Left renal cortex interstitium (tissue), 4 donors: Measurements from ENCODE around the gene ITGB8. TPM values are rescaled to one million over a fixed set of nuclear protein-coding genes. Genes with fewer than 3 reads are reported as not detected.
"Not testable (repeated sequence)": the region's sequence is repeated elsewhere in the genome, so short reads cannot be mapped to it uniquely, and the experiment has no call there.

Source experiments
- DNase-seq, 4 donors: peaks; one replicate each; pipeline ENCODE4 v3.0.0-alpha.2; 2013; ENCODE audit warnings: low read depth in 4 of 4, low spot score in 2 of 4, missing footprints in 1 of 4
- polyA plus RNA-seq, 4 donors: library from polyadenylated mRNA; unstranded; fragments of 120-200 nt; gene quantifications; one replicate each; pipeline ENCODE4 v1.2.1, GENCODE V29; 2013; ENCODE audit not compliant: insufficient read length in 4 of 4

The ITGB8 gene
- 10 to 100 TPM; 37.0 to 60.1 (median 39.1) TPM for polyA plus RNA-seq

DNA sequence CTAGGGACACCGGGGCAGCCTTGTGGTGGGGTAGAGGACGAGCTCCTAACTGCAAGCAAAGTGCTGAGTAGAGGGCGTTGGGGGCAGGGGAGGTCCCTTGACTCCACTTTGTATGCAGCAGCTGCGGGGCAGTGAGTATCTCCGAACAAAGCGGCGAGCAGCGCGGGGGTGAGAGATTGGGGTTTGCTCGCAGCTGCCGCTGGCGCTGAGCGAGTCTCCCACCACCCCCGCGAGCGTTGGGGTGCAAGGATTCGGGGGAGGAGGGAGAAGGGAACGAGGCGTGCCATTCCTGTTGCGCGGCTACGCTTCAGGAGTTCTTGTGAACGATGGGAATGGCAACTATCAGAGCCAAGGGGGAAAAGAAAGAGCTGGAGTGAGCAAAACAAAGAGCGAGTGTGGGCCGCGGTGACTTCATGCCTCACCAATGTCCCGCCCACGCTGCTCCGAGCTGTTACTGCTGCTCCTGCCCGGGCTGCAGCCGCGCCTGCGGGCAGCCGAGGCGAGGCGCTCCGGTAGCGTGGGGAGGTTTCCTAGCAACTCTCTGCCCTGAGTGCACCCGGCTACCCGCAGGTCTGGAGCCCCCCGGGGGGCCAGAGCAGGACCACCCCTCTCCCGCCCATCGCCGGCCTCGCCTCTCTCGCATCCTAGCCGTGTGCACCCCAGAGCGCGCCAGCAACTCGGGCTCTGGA lies at the start of gene ITGB8:
Gene ITGB8 (plus strand): TSS at position 662 of the 689 bp plus-strand sequence. CDS start 907 bp downstream, outside the sequence.
- peak; percentile 78 to 92 (median 86) for DNase-seq

DNA sequence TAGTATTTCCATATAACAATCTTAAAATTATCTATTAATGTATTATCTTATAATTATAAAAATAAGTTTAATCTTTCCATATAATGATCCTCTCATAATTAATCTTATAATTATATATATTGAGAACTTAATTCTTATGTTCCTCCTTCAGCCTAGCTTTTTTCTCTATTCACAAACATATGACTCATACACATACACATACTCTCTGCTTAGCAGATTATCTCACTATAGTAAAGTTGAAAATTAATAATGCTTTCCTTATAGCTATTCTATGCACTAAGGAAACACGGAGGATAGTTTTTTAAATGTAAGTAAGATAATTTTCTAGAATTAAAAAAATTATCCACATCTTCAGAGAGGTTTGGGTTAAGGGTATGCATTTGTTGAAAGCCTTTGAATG lies 47.7 kb upstream of the ITGB8 start:
- no peak for DNase-seq

DNA sequence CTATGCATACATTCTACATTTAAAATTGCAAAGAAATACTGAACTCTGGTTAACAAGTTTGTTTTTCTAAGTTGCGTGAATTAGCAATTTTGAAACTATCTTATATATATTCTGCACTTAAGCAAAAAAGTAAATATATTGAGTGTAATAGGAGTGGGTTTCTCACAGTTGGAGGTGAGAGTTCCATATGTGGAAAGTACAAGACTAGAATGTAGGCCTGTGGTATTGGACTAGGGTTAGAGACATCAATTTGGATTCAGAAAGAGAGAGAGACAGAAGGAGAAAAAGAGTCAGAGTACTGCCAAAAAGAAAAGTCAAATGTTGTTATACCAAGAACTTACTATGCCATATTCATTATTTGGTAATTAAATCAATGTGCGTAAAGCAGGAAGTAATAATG lies 47.3 kb upstream of the ITGB8 start:
- DNase-seq, result no peak

DNA sequence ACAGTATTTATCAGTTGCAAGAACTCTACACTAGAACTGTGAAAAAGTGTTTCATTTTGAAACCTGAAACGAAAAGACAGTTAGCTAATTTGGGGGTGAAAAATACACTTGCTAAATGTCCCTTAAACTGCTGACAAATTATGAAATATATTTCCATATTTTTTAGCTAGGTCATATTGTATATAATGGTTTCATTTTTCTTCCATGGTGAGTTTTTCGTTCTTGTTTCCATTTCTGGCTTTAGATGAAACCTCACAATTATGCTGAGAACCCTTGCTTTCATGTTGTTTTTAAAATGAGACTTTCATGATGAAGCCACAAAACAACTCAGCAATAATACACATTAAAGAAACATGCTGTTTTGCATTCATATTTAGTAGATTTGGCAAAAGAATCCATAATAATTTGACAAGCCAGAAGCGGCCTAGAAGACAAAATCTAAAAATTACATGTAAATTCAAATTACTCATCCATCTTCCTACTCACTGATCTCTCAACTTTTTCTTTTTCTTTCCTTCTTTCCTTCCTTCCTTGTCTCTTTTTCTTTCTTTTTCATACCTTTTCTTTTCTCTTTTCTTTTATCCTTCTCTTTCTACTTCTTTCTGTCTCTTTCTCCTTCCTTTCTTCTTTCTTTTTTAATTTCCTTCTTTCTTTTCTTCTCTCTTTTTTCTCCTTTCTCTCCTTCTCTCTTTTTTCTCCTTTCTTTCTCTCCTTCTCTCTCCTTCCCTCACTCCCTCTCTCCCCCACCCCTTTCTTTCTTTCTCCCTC lies 46.5 kb upstream of the ITGB8 start:
- DNase-seq, result no peak

DNA sequence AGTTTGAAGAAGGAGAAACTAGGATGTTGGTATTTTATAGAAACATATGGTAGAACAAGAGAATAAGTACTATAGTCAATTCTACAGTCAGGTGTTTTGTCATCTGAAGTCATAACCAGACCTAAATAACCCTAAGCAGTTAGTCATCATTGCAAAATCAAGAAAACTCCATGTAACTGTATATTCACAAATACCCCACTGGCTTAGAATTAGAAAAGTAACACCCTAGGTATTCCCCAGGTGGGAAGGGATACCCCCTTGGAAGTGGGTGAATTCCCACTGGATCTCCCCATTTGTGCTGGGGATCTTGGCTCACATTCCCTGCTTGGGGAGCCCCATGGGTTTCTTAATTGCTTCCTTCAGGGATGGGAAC lies 45.9 kb upstream of the ITGB8 start:
- DNase-seq, result no peak

DNA sequence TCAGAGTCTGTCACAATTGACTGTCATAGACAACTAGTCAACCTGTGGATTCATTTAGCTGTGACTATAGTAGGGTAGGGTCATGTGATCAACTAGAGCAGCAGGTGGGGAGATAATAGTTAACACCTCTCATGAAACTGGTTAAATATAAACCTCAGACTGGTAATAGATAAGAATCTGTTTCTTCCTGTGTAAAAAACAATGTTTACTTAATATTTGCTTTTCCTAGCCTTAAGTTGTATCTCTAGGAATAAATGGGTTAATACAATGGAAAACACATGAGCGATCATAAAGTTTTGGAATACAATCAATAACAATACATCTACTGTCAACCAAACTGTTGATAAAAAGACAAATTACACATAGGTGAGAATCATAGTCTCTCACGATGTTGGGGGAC lies 43.4 kb upstream of the ITGB8 start:
- DNase-seq, result no peak

DNA sequence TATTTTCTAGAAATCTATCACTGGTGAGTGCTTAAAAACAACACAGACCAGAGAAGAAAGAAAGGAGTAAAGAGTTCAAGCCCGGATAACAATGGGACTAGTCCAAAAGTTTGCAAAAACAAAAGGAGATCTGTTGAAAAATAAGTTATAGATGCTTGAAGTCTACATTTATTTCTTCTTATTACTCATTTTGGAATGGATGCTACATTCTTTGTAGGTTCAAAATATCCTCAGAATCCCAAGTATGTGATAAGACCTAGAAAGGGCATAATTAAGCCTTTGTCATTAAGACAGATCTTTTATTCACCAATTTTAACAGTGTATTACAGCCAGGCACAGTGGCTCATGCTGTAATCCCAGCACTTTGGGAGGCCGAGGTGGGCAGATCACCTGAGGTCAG lies 42.7 kb upstream of the ITGB8 start:
- DNase-seq, result no peak

DNA sequence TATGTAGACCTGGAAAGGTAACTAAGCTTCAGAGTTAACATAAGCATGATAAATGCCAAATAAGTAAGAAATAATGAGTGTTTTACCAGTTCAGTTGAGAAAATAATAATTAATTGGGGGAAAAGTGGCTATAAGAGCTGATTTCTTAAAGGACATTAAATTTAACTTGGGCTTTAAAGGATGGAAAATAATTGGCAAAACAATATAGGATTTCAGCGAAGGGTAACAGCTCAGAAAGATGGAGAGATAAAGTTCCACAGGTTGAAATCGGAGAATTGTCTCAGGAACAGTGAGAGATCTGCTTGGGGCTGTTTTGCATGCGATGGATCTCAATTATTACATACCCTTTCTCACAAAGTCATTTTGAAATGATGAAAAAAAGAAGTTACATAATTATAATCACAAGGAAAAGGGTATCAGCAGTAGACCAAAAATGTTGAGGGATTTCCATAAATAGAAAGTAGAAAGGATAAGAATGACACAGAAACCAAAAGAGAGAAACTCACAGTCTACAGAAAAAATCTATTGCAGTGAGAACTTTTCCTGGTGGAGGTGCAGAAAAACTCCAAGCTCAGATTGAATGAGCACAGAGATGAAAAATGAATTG lies 40.1 kb upstream of the ITGB8 start:
- no peak for DNase-seq

DNA sequence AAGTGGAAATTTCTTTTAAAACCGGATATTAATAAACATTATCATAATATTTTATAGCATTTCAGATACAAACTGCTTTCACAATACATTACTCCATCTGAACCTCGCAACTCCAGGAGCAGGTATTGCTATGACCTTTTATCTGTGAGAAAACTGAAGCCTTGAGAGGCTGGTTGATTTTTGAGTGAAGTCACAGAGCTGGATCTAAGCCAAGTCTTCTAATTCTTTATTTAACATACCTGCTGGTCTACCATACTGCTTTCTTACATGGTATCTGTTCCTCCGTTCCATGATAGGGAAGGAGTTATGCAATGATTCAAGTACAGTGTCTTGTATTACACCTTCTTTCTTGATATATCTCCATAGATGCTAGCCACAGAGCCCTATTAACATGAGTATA lies 37.4 kb upstream of the ITGB8 start:
- DNase-seq, result no peak

DNA sequence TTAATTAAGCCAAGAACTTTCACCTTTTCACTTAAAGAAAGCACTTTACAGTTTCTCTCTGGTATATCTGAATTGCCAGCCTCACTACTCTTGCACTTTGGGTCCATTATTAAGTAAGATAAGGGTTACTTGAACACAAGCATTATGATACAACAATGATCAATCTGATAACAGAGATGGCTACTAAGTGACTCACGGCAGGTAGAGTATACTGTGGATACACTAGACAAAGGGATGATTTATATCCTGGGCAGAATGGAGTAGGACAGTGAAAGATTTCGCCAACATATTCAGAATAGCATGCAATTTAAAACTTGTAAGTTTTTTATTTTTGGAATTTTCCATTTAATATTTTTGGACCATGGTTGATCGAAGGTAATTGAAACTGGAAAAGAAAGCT lies 34.3 kb upstream of the ITGB8 start:
- DNase-seq, result no peak

DNA sequence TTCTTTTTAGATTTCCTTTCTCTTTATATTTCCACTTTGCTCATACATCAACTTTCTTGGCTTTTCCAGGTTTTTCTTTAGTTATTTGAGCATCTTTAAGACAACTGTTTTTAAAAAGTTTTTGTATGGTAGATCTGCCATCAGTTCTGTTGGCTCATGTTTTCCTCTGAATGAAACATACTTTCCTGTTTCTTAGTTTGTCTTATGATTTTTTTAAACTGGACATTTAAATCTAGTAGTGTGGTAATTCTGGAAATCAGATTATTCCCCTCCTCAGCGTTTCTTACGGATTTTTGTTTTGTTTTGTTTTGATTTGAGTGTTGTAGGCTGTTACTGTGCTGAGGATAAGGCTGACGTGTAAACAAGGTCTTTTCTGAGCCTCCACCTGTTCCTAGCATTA lies 33.8 kb upstream of the ITGB8 start:
- DNase-seq, result no peak

DNA sequence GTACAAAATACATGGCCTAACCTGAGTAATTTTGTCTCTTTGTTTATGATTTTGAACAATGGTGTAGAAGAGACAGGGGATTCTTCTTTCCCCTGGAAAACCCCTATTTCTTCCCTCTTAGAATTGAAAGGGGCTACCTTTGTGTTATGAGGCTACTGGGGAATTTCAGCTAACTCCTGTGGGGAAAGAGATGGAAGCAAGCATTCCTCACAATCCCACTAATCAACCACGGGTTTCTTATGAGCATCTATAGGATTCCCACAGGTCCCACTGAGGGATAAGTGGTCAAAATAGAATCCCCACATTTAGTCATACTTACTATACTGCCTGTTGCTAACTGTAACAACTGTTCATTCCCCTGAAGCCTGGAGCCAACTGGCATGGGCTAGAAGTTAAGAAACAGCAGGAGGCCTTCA lies 32.2 kb upstream of the ITGB8 start:
- no peak for DNase-seq

DNA sequence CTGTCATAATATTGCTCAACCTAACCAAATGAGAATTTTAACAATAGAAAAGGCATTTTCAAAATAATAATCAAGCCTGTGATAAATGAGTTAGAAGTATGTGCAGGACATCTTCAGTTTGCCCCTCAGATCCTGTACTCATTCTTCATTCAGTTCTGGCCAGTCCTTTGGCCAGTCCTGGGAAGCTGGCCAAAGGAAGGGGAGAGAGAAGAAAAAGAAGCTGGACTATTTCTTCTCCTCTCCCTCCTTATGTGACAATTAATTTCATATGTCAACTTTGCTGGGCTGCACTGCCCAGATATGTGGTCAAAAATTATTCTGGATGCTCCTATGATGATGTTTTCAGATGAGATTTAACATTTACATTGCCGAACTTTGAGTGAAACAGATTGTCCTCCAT lies 31.6 kb upstream of the ITGB8 start:
- no peak for DNase-seq

DNA sequence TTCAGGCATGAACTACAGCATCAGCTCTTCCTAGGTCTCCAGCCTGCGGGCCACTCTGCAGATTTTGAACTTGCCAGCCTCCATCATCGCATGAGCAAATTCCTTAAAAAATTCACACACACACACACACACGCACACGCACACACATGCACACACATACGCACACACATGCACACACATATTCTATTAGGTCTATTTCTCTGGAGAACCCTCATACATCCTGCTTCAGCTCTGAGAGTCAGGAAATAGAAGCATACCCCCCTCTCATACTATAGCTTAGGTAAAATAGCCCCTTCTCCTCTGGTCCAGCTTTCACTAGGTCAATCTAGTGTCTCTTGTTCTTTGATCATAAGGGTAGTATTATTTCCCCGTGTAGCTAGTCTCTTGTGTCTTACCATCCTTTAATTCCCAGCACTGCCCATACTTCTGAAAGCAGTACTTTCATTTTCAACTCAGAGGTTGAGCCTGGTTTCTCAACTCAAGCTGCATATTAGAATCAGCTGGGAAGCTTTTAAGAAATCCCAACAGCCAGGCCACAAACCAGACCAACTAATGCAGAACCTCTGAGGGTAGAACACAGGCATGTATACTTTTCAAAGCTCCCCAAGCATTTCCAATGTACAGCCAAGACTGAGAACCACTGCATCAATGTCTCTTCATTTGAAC lies 30.9 kb upstream of the ITGB8 start:
- no peak for DNase-seq

DNA sequence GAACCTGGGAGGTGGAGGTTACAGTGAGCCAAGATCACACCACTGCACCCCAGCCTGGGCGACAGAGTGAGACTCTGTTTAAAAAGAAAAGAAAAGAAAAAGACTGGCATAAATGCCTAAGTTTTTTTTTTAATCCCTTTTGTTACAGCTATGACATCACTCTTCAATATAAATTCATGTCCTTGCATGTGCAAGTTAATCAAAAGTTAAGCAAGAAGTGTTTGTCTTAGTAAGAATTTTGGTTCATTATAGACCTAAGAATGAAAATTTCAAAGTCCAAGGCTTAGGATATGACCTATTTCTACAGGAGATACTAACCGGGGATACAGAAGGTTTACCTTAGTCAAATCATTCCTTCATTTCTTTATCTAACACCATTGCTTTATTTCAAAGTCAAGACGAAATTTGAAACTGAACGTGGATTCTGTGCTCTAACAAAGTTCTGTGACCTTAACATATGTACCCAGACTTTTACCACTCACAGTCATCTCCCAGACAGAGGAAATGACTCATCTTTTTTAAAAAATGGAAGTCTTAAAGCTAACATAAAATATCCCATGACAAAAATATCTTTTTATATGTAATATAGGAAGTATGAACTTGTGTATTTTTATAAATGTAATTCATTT lies 29.3 kb upstream of the ITGB8 start:
- DNase-seq, result no peak

DNA sequence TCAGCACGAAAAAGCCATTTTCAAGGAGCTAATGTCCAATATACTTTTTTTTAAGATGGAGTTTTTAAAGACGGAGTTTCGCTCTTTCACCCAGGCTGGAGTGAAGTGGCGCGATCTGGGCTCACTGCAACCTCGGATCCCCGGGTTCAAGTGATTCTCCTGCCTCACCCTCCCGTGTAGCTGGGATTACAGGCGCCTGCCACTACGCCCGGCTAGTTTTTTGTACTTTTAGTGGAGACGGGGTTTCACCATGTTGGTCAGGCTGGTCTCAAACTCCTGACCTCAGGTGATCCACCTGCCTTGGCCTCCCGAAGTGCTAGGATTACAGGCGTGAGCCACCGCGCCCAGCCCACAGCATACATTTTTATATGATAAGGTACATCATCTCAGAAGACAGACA lies 28.4 kb upstream of the ITGB8 start:
- DNase-seq, result not testable (repeated sequence)

DNA sequence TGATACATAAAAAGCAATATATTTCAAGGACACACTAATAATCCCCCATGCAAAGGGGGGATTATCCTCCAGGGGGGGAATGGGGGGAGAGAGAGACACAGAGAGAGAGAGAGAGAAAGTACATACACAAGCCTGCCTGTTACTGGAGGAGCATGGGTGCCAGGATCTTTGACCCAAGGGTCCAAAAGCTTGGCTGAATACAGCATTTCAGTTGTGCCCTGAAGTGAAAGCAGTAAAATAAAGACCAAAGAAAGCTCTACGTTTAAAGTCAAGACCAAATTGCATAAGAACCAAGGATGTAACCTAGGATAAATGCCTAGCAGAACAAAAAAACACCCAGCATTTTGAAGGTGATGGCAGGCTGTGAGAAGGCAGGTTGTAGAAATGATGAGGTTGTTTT lies 27.8 kb upstream of the ITGB8 start:
- no peak for DNase-seq

DNA sequence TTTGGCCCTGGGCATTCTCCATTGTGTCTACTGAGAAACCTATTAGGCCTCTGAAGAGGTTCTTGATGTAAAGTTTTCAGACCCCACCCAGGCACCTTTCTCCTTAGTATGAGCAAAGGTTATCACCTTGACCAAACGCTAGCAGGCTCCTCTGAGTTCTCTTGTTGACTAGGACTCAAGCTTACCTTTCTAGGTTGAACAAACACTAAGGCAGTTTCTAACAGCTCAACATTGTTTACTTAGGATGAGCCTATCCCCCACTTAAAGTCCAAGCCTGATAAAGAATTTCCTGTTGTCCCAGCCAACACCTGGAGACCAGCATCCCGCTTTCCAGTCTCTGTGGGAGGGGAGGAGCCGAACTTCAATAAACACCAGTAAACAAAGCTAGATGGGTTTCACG lies 26.3 kb upstream of the ITGB8 start:
- DNase-seq, result no peak

DNA sequence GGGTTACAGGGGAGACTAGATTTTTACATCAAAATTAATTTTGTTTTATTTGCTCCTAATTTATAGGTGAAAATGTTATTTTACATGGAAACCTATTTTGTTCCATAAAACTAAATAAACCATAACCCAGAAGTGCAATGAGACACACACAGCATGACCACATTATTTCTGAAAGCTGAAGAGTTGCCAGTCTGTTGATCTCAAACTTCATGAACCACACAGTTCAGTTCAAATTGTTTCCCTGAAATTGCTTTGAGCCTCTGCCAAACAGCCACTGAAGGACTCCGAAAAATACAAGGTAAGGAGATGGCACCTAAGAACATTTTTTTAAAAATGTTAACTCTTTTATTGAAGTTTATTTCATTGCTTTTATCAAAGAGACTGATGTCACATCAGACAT lies 25.0 kb upstream of the ITGB8 start:
- no peak for DNase-seq

DNA sequence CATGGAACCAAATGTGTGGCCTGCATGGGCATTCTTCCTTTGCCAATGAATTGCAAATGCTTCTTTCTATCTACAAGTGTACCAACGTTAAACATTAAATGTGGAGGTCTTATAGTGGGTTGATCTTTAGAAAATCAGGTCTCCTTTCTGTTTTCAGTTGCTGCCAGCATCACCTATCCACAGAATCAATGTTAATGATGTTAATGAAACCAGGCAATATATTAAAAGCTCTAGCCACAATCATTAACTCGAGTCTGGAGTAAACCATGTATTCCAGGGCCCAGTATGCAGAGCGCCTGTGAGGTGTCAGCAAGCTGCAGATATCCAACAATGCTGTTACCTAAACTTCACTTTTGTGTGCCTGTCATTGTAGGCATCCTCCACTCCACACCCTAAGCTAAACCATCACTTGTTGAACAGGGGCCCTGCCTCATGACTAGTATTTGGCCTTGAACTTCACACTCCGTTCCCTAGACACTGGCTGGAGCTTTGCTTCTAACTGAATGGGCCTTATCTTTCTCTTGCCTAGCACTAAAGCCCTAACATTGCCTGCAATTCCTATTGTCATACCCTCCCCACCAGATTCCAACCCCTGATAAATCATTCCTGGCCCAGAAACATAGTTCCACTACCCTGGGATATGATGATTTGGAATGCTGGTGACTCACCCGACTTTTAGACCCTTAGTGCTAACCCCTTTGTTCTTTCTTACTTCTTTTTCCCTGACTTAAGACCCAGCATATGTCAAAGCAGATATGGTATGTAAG lies 24.3 kb upstream of the ITGB8 start:
- DNase-seq, result no peak
